Fibroblast of lung (primary cell): Measurements from ENCODE around the gene ZBTB7B.

Experiments used
- EZH2 ChIP-seq: IDR thresholded peaks from 2 replicates; pipeline ENCODE4 v1.5.1; 2012; ENCODE audit warnings: low read length, control low read depth, mild to moderate bottlenecking; ENCODE audit errors: missing control alignments
- TF ChIP-seq, protein P1 (sequence below), 2 donors: IDR thresholded peaks in 1 of 2; conservative IDR thresholded peaks in 1 of 2; 1 replicate in 1 of 2; 2 replicates in 1 of 2; pipeline ENCODE4 v1.5.1; 2011 to 2012; ENCODE audit warnings: low read length in 2 of 2, control low read depth in 1 of 2, inconsistent platforms in 1 of 2, low read depth in 1 of 2, mild to moderate bottlenecking in 1 of 2

DNA sequence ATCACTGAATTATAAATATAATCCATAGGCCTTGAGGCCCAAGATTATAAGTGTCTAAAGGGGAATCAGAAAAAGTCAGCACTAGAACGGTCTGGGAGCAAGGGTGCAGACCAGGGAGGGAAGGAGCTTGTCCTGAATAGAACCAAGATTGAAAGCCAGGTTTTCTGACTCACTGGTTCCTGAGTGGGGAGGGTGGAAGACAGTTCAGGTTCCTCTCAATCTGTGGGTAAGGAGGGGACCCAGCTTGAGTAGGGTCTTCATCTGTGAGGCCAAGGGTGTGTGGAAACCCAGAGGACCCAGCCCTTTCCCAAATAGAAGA, 8.4 kb upstream of the ZBTB7B start:
- TF ChIP-seq, protein P1, sequence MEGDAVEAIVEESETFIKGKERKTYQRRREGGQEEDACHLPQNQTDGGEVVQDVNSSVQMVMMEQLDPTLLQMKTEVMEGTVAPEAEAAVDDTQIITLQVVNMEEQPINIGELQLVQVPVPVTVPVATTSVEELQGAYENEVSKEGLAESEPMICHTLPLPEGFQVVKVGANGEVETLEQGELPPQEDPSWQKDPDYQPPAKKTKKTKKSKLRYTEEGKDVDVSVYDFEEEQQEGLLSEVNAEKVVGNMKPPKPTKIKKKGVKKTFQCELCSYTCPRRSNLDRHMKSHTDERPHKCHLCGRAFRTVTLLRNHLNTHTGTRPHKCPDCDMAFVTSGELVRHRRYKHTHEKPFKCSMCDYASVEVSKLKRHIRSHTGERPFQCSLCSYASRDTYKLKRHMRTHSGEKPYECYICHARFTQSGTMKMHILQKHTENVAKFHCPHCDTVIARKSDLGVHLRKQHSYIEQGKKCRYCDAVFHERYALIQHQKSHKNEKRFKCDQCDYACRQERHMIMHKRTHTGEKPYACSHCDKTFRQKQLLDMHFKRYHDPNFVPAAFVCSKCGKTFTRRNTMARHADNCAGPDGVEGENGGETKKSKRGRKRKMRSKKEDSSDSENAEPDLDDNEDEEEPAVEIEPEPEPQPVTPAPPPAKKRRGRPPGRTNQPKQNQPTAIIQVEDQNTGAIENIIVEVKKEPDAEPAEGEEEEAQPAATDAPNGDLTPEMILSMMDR (conservative IDR thresholded peaks at IDR 0.05 in 1 of 2, IDR thresholded peaks at IDR 0.05 in 1 of 2; ENCODE audit: low read depth in 1 of 2, low read length in 2 of 2), result no peak
- TF ChIP-seq EZH2, result no peak
